ENCODE data around the gene PODNL1.

- no peak for TF ChIP-seq POLR2A (IDR thresholded peaks at IDR 0.05; ENCODE audit: low read depth, low read length)
- TF ChIP-seq POLR2AphosphoS5 (IDR thresholded peaks at IDR 0.05; ENCODE audit: low read depth, low read length), result no peak
- TF ChIP-seq TAF1 (IDR thresholded peaks at IDR 0.05; ENCODE audit: borderline replicate concordance, low read depth, low read length), result no peak
These were observed 51.2 kb downstream of the PODNL1 start for GRCh38 chr19:13887018-13887436.
